ENCODE results near the gene ZFAND3. TPM values are rescaled to one million over a fixed set of nuclear protein-coding genes. Genes with fewer than 3 reads are reported as not detected.

ZFAND3 gene
- polyA plus RNA-seq, 3 donors, result 11.5 to 21.1 (median 11.7) TPM

GRCh38 chr6:37850728-37851285 lies 31.3 kb downstream of the ZFAND3 start:
- H3K36me3 Mint-ChIP-seq, result peaks cover 8 to 27% of the 10 kb centered on the region in 2 donors
- Histone ChIP-seq H3K4me3 (replicated peaks in 1 of 3; ENCODE audit: low read depth in 2 of 3, low read length in 3 of 3) (no peak overlapping the region), H3K9me3 (replicated peaks in 1 of 2; ENCODE audit: control insufficient read depth in 1 of 2, insufficient read depth in 1 of 2, low read length in 2 of 2) (no peaks in the 10 kb centered on the region), H3K79me2 (ENCODE audit: insufficient read depth, low read length) (peaks cover 100% of the 10 kb centered on the region), H3K4me2 (replicated peaks; ENCODE audit: extremely low read depth, low read length, poor library complexity, severe bottlenecking) (no peak overlapping the region), H4K20me1 (ENCODE audit: insufficient read depth, low read length) (peaks cover 100% of the 10 kb centered on the region), H3K9ac (ENCODE audit: insufficient read depth, low read length, poor library complexity, severe bottlenecking) (no peak overlapping the region), H3K4me1 (ENCODE audit: control insufficient read depth in 1 of 2, insufficient read depth in 2 of 2, low read length in 2 of 2) (no peaks in the 10 kb centered on the region), H3K27me3 (ENCODE audit: control insufficient read depth in 2 of 2, insufficient read depth in 2 of 2, low read length in 2 of 2) (no peaks in the 10 kb centered on the region), H2AFZ (ENCODE audit: insufficient read depth, low read depth, low read length, poor library complexity, severe bottlenecking) (no peak overlapping the region), H3K27ac (ENCODE audit: low read depth in 1 of 2, low read length in 2 of 2) (no peak overlapping the region), H3K36me3 (replicated peaks in 1 of 2; ENCODE audit: control insufficient read depth in 1 of 2, insufficient read depth in 2 of 2, low read length in 2 of 2) (peaks cover 0 to 5% of the 10 kb centered on the region in 2 donors)
- H3K27me3 Mint-ChIP-seq (ENCODE audit: low read depth in 3 of 3), result no peaks in the 10 kb centered on the region
- peaks cover 0 to 1% (median 0%) of the 10 kb centered on the region in 7 donors for H3K9me3 Mint-ChIP-seq
- H3K27ac Mint-ChIP-seq, result no peak overlapping the region
- intact Hi-C loops (cut with micrococcal nuclease), result no loop called here
- peaks cover 17% of the 10 kb centered on the region for H3K4me1 Mint-ChIP-seq
- TF ChIP-seq, protein P1, sequence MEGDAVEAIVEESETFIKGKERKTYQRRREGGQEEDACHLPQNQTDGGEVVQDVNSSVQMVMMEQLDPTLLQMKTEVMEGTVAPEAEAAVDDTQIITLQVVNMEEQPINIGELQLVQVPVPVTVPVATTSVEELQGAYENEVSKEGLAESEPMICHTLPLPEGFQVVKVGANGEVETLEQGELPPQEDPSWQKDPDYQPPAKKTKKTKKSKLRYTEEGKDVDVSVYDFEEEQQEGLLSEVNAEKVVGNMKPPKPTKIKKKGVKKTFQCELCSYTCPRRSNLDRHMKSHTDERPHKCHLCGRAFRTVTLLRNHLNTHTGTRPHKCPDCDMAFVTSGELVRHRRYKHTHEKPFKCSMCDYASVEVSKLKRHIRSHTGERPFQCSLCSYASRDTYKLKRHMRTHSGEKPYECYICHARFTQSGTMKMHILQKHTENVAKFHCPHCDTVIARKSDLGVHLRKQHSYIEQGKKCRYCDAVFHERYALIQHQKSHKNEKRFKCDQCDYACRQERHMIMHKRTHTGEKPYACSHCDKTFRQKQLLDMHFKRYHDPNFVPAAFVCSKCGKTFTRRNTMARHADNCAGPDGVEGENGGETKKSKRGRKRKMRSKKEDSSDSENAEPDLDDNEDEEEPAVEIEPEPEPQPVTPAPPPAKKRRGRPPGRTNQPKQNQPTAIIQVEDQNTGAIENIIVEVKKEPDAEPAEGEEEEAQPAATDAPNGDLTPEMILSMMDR (IDR thresholded peaks at IDR 0.05), result no peak
- no peak overlapping the region for H3K4me3 Mint-ChIP-seq
- 94% methylated on average over 5 of the region's 9 CpGs for WGBS (ENCODE audit: insufficient coverage)
- no peak for DNase-seq

GRCh38 chr6:37851997-37852524 lies 32.5 kb downstream of the ZFAND3 start:
- Mint-ChIP-seq H3K27me3 (ENCODE audit: low read depth in 3 of 3) (no peaks in the 10 kb centered on the region), H3K4me3 (no peak overlapping the region), H3K36me3 (peaks cover 15 to 33% of the 10 kb centered on the region in 2 donors), H3K4me1 (peaks cover 13% of the 10 kb centered on the region), H3K9me3 (peaks cover 0 to 1% (median 0%) of the 10 kb centered on the region in 7 donors), H3K27ac (peak overlapping the region in 1 of 7 donors; percentile 2)
- Histone ChIP-seq H3K79me2 (ENCODE audit: insufficient read depth, low read length) (peaks cover 100% of the 10 kb centered on the region), H2AFZ (ENCODE audit: insufficient read depth, low read depth, low read length, poor library complexity, severe bottlenecking) (no peak overlapping the region), H3K4me3 (replicated peaks in 1 of 3; ENCODE audit: low read depth in 2 of 3, low read length in 3 of 3) (no peak overlapping the region), H4K20me1 (ENCODE audit: insufficient read depth, low read length) (peaks cover 100% of the 10 kb centered on the region), H3K4me2 (replicated peaks; ENCODE audit: extremely low read depth, low read length, poor library complexity, severe bottlenecking) (no peak overlapping the region), H3K27me3 (ENCODE audit: control insufficient read depth in 2 of 2, insufficient read depth in 2 of 2, low read length in 2 of 2) (no peaks in the 10 kb centered on the region), H3K4me1 (ENCODE audit: control insufficient read depth in 1 of 2, insufficient read depth in 2 of 2, low read length in 2 of 2) (no peaks in the 10 kb centered on the region), H3K9ac (ENCODE audit: insufficient read depth, low read length, poor library complexity, severe bottlenecking) (no peak overlapping the region), H3K9me3 (replicated peaks in 1 of 2; ENCODE audit: control insufficient read depth in 1 of 2, insufficient read depth in 1 of 2, low read length in 2 of 2) (no peaks in the 10 kb centered on the region), H3K27ac (ENCODE audit: low read depth in 1 of 2, low read length in 2 of 2) (no peak overlapping the region), H3K36me3 (replicated peaks in 1 of 2; ENCODE audit: control insufficient read depth in 1 of 2, insufficient read depth in 2 of 2, low read length in 2 of 2) (peaks cover 0 to 15% of the 10 kb centered on the region in 2 donors)
- TF ChIP-seq, protein P1 (IDR thresholded peaks at IDR 0.05), result no peak
- WGBS (ENCODE audit: insufficient coverage), result no CpG with 5 or more reads among the region's 1 CpG
- intact Hi-C loops (cut with micrococcal nuclease), result no loop called here
- DNase-seq, result no peak

Data from CD14-positive monocyte (primary cell).